Thoracic aorta (tissue), 2 donors: ENCODE measurements around the gene FZD4. TPM values are rescaled to one million over a fixed set of nuclear protein-coding genes. Genes with fewer than 3 reads are reported as not detected.
A peak's percentile ranks its signal among the peaks of the same experiment; 100 is the strongest.

ENCODE experiments used
- ATAC-seq: fragments of 150-250 bp; one replicate; pipeline ENCODE4 v1.8.0; 2017; ENCODE audit warnings: low read depth; ENCODE audit not compliant: insufficient number of reproducible peaks, low FRiP score
- DNase-seq: peaks from one replicate; pipeline ENCODE4 v3.0.0-alpha.2; 2020; ENCODE audit warnings: low spot score
- H3K27ac ChIP-seq, 2 donors: fragments of 200-600 bp; sonication (generic); 1 replicate in 1 of 2; 2 replicates in 1 of 2; pipeline ENCODE4 v1.5.1; 2016; ENCODE audit warnings: mild to moderate bottlenecking in 2 of 2, moderate library complexity in 2 of 2
- H3K27me3 ChIP-seq: fragments of 200-600 bp; sonication (generic); replicated peaks from 2 replicates; pipeline ENCODE4 v1.6.0; 2016; ENCODE audit warnings: mild to moderate bottlenecking; ENCODE audit not compliant: insufficient read depth
- H3K36me3 ChIP-seq: fragments of 200-600 bp; sonication (generic); one replicate; pipeline ENCODE4 v1.5.1; 2016
- H3K4me1 ChIP-seq, 2 donors: fragments of 200-600 bp; sonication (generic); 1 replicate in 1 of 2; 2 replicates in 1 of 2; pipeline versions ENCODE4 v1.5.1 to v1.6.0; 2016; ENCODE audit warnings: low read depth in 2 of 2, mild to moderate bottlenecking in 1 of 2; ENCODE audit not compliant: control insufficient read depth in 1 of 2
- H3K4me3 ChIP-seq: fragments of 200-600 bp; sonication (generic); 2 replicates; pipeline ENCODE4 v1.5.1; 2016; ENCODE audit warnings: mild to moderate bottlenecking
- H3K9me3 ChIP-seq: fragments of 200-600 bp; sonication (generic); 2 replicates; pipeline ENCODE4 v1.5.1; 2016
- total RNA-seq, 2 donors: library from RNA; depleted of rRNA; stranded (reverse); fragments of >200 nt; gene quantifications; one replicate each; pipeline versions ENCODE4 v1.1.0 to v1.2.3, GENCODE V29; 2016
- TF ChIP-seq, protein P1 (sequence below): fragments of 200-600 bp; sonication (generic); IDR thresholded peaks from one replicate; pipeline ENCODE4 v1.5.1; 2019; ENCODE audit warnings: antibody characterized with exemption

FZD4 gene
- total RNA-seq, 2 donors from 2014 or later, result 75.2 to 104 TPM

DNA sequence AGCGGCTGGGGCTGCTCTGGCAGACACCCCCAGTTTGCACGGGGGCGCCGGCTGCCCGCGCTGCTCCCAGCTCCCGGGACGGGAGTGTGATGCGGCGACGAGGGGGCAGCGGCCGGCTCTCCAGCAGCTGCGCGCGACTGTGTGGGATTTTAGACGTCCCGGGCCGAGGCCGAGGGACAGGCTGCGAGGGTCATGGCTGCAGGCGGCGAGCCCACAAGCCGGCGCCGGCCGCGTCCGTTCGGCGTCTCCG, 159 bp downstream of the FZD4 start:
- no peaks in the 10 kb centered on the region for H3K36me3 ChIP-seq
- no peaks in the 10 kb centered on the region for H3K9me3 ChIP-seq
- no peak for ATAC-seq
- no peak for DNase-seq
- H3K27me3 ChIP-seq, result no peaks in the 10 kb centered on the region
- H3K4me1 ChIP-seq, result peaks cover 21 to 36% of the 10 kb centered on the region in 2 donors
- H3K4me3 ChIP-seq, result peak overlapping the region; percentile 94
- TF ChIP-seq, protein P1, sequence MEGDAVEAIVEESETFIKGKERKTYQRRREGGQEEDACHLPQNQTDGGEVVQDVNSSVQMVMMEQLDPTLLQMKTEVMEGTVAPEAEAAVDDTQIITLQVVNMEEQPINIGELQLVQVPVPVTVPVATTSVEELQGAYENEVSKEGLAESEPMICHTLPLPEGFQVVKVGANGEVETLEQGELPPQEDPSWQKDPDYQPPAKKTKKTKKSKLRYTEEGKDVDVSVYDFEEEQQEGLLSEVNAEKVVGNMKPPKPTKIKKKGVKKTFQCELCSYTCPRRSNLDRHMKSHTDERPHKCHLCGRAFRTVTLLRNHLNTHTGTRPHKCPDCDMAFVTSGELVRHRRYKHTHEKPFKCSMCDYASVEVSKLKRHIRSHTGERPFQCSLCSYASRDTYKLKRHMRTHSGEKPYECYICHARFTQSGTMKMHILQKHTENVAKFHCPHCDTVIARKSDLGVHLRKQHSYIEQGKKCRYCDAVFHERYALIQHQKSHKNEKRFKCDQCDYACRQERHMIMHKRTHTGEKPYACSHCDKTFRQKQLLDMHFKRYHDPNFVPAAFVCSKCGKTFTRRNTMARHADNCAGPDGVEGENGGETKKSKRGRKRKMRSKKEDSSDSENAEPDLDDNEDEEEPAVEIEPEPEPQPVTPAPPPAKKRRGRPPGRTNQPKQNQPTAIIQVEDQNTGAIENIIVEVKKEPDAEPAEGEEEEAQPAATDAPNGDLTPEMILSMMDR, result no peak
- peak overlapping the region; percentile 86 to 94 for H3K27ac ChIP-seq

DNA sequence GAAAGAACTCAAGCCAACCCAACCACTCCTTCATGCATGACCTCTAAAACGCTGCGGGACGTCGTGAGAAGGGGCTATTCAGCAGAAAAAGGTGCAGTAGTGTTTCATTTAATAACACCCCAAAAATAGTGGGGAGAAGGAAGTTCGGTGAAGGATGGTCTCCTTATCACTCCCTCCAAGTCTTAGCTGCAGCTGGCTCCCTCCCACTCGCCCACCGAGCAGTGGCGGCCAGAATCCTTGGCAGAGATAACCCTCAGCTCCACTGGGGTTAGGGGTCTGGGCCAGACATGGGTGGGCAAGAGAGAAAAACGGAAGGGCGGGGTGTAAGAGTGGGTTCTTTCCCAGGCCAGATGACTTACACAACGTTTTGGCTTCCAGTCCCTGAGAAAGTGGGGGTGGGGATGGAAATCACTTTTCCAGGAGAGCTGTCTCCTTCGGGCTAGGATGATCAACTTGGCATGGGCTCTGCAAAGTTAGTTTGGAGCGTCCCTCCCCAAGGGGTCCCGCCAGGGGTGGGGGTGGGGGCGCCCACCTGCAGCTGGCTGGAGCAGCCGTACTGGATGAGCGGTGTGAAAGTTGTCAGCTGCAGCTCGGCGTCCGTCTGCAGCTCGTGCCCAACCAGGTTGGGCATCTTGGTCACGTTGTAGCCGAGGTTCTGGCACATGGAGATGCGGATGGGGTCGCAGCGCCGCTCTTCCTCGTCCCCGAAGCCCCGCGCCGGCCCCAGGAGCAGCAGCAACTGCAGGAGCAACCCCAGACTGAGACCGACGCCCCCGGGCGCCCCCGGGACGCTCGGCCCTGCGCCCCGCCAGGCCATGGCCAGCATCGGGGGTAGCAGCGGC, 705 bp downstream of the FZD4 start:
- no peaks in the 10 kb centered on the region for H3K36me3 ChIP-seq
- H3K27ac ChIP-seq, result peak overlapping the region; percentile 86 to 94
- TF ChIP-seq, protein P1, result no peak
- ATAC-seq (no peak), DNase-seq (no peak)
- no peaks in the 10 kb centered on the region for H3K9me3 ChIP-seq
- H3K27me3 ChIP-seq, result no peaks in the 10 kb centered on the region
- peaks cover 26 to 42% of the 10 kb centered on the region in 2 donors for H3K4me1 ChIP-seq
- H3K4me3 ChIP-seq, result peak overlapping the region; percentile 94

DNA sequence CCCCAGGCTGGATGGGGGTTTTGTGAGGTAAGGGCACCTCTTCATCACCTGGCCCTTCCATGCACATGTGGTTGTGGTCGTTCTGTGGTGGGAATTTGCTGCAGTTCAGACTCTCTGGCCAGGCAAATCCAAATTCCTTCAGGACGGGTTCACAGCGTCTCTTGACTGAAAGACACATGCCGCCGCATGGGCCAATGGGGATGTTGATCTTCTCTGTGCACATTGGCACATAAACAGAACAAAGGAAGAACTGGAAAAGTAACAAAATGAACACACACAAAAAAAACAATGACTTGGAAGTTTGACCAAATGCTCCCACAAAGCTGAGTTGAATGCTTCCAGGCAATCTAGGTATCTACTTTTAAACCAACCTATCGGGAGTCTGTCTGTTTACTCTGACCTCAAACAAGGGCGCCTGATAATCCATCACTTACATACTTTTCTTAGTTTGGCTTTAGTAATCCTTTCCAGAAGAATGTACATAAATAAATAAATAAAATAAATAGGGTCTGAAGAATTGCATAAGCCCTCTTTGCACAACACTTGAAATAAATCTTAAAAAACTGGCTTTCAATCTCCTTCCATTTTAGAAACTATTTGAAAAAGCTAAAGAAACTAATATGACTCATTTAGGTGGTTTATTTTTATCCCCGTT, 2.8 kb downstream of the FZD4 start:
- ATAC-seq, result no peak

DNA sequence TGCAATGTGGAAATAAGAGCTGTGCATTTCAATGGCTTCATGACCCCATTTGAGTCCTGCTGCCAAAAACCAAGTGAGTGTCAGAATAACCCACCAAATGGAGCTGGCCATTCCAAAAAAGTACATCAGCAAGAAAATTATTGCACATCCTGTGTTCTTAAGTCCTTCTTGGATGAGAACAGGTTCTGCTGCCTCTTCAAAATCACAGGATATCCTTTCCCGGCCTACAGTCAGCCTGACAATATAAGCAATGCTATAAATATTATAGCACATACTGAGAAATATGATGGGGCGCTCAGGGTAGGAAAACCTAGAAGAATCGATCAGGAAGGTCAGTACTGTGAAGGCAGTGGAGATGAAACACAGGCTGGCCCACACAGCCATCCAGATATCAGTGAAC, 3.5 kb downstream of the FZD4 start:
- Histone ChIP-seq H3K9me3 (no peaks in the 10 kb centered on the region), H3K4me3 (peak overlapping the region; percentile 94), H3K36me3 (peaks cover 17% of the 10 kb centered on the region), H3K27ac (peak overlapping the region; percentile 86 to 94), H3K27me3 (no peaks in the 10 kb centered on the region), H3K4me1 (peaks cover 51 to 61% of the 10 kb centered on the region in 2 donors)
- TF ChIP-seq, protein P1, result no peak
- ATAC-seq (no peak), DNase-seq (no peak)

More for the DNA sequence above, 2.8 kb downstream of the FZD4 start:
- H3K27me3 ChIP-seq, result no peaks in the 10 kb centered on the region
- TF ChIP-seq, protein P1, result no peak
- H3K36me3 ChIP-seq, result peaks cover 14% of the 10 kb centered on the region
- no peaks in the 10 kb centered on the region for H3K9me3 ChIP-seq
- peaks cover 47 to 61% of the 10 kb centered on the region in 2 donors for H3K4me1 ChIP-seq
- H3K27ac ChIP-seq, result peak overlapping the region; percentile 86 to 94
- H3K4me3 ChIP-seq, result peak overlapping the region; percentile 94
- no peak for DNase-seq

DNA sequence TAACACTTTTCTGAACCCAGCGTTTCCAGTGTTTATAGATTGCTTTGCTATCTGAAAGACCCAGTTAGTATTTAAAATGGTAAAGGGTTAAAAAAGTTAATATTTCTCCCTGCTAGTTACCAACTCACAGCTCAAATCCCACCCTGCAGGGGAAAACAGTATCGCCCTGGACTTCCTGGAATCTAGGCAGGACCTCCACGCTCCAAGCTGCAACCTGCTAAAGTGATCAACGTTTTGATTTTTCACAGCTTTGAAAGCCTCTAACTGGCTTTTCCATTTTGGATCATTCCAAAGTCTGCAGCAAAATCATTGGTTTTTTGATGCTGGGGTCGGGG, 4.6 kb downstream of the FZD4 start:
- Histone ChIP-seq H3K27ac (peak overlapping the region; percentile 45 to 94), H3K9me3 (no peaks in the 10 kb centered on the region)
- TF ChIP-seq, protein P1, result no peak

More for the DNA sequence above, 4.6 kb downstream of the FZD4 start:
- H3K4me3 ChIP-seq, result peak overlapping the region; percentile 94
- H3K27me3 ChIP-seq, result no peaks in the 10 kb centered on the region
- no peak for ATAC-seq
- no peak for DNase-seq
- peaks cover 52 to 68% of the 10 kb centered on the region in 2 donors for H3K4me1 ChIP-seq
- H3K36me3 ChIP-seq, result peaks cover 17% of the 10 kb centered on the region
